Measurements from ENCODE around the gene ARHGAP44. TPM values are rescaled to one million over a fixed set of nuclear protein-coding genes. Genes with fewer than 3 reads are reported as not detected.
A peak's percentile ranks its signal among the peaks of the same experiment; 100 is the strongest.
"Not testable (repeated sequence)": the region's sequence is repeated elsewhere in the genome, so short reads cannot be mapped to it uniquely, and the experiment has no call there.

The ARHGAP44 gene
- total RNA-seq, 1 donor from 2014 or later, result 0.28 TPM

- ATAC-seq, result no peak
Observed at GRCh38 chr17:12964840-12965239, 175.5 kb downstream of the ARHGAP44 start.

GRCh38 chr17:12965988-12966387, 176.7 kb downstream of the ARHGAP44 start:
- no peak for ATAC-seq

- ATAC-seq, result no peak
Observed at GRCh38 chr17:12966413-12966812, 177.1 kb downstream of the ARHGAP44 start.

- no peak for ATAC-seq
Observed at GRCh38 chr17:12967962-12968361, 178.7 kb downstream of the ARHGAP44 start.

GRCh38 chr17:12973496-12974004, 184.3 kb downstream of the ARHGAP44 start:
- no peak for ATAC-seq

- ATAC-seq, result peak; percentile 13
Observed at GRCh38 chr17:12974005-12974531, 184.8 kb downstream of the ARHGAP44 start.

- peak; percentile 77 for ATAC-seq
Observed at GRCh38 chr17:12977008-12977751, 187.9 kb downstream of the ARHGAP44 start.

- not testable (repeated sequence) for ATAC-seq
Observed at GRCh38 chr17:12978787-12979186, 189.5 kb downstream of the ARHGAP44 start.

GRCh38 chr17:12979246-12979645, 189.9 kb downstream of the ARHGAP44 start:
- ATAC-seq, result no peak

GRCh38 chr17:12979826-12980500, 190.7 kb downstream of the ARHGAP44 start:
- no peak for ATAC-seq

GRCh38 chr17:12982224-12982623, 192.9 kb downstream of the ARHGAP44 start:
- no peak for ATAC-seq

- no peak for ATAC-seq
Observed at GRCh38 chr17:12983991-12984884, 194.9 kb downstream of the ARHGAP44 start.

- ATAC-seq, result no peak
Observed at GRCh38 chr17:12985431-12986293, 196.4 kb downstream of the ARHGAP44 start.

GRCh38 chr17:12987120-12987519, 197.8 kb downstream of the ARHGAP44 start:
- ATAC-seq, result no peak

GRCh38 chr17:12990041-12990808, 200.9 kb downstream of the ARHGAP44 start:
- ATAC-seq, result no peak

GRCh38 chr17:12990926-12991325, 201.6 kb downstream of the ARHGAP44 start:
- ATAC-seq, result no peak

- no peak for ATAC-seq
Observed at GRCh38 chr17:12992676-12993075, 203.4 kb downstream of the ARHGAP44 start.

GRCh38 chr17:12993631-12994030, 204.3 kb downstream of the ARHGAP44 start:
- ATAC-seq, result no peak

GRCh38 chr17:12994341-12995074, 205.2 kb downstream of the ARHGAP44 start:
- no peak for ATAC-seq
